MCF 10A (cell line): Measurements from ENCODE around the gene BCL2L13. TPM values are rescaled to one million over a fixed set of nuclear protein-coding genes. Genes with fewer than 3 reads are reported as not detected.
"Not testable (repeated sequence)": the region's sequence is repeated elsewhere in the genome, so short reads cannot be mapped to it uniquely, and the experiment has no call there.

Source experiments
- BruUV-seq: library from RNA; stranded (reverse); fragments of 400-500 nt; replicated peaks from 2 replicates; lab custom pipeline; 2021; lab: Mats Ljungman, UMichigan
- CTCF ChIA-PET: fragments of 300-600 bp; sonication (Branson Sonifier 250); formaldehyde crosslinking; extraction: SDS; loops from one replicate; lab custom pipeline; 2021; ENCODE audit warnings: antibody characterized with exemption, inconsistent platforms; lab: Yijun Ruan, JAX
- POLR2A ChIA-PET: fragments of 300-600, 350-650 bp; sonication (Branson Sonifier 250); formaldehyde crosslinking; extraction: SDS; loops from one replicate; lab custom pipeline; 2020; ENCODE audit warnings: antibody characterized with exemption, inconsistent platforms; lab: Yijun Ruan, JAX
- DNase-seq: peaks from one replicate; pipeline ENCODE4 v3.0.0-alpha.2; 2018; ENCODE audit not compliant: unreplicated experiment
- H3K27ac Mint-ChIP-seq: one replicate; pipeline ENCODE4 v1.8.0; 2022; ENCODE audit warnings: mild to moderate bottlenecking, low read depth, mixed read lengths; ENCODE audit not compliant: unreplicated experiment
- H3K27me3 Mint-ChIP-seq: one replicate; pipeline ENCODE4 v1.8.0; 2022; ENCODE audit warnings: mixed read lengths; ENCODE audit not compliant: insufficient read depth, unreplicated experiment
- H3K36me3 Mint-ChIP-seq: one replicate; pipeline ENCODE4 v1.8.0; 2022; ENCODE audit warnings: mild to moderate bottlenecking, moderate library complexity, mixed read lengths; ENCODE audit not compliant: insufficient read depth, unreplicated experiment
- H3K4me1 Mint-ChIP-seq: one replicate; pipeline ENCODE4 v1.8.0; 2022; ENCODE audit warnings: mixed read lengths; ENCODE audit not compliant: insufficient read depth, unreplicated experiment
- H3K4me3 Mint-ChIP-seq: one replicate; pipeline ENCODE4 v1.8.0; 2022; ENCODE audit warnings: mild to moderate bottlenecking, moderate library complexity, mixed read lengths; ENCODE audit not compliant: unreplicated experiment
- H3K9me3 Mint-ChIP-seq: one replicate; pipeline ENCODE4 v1.8.0; 2022; ENCODE audit warnings: mixed read lengths; ENCODE audit not compliant: unreplicated experiment
- intact Hi-C: fragments of 100-400 bp; cut with micrococcal nuclease; formaldehyde crosslinking; loops from 2 replicates; pipeline ENCODE4 v1.14.1; 2022
- total RNA-seq: library from RNA; stranded (reverse); gene quantifications from 2 replicates; pipeline ENCODE4 v1.2.3, GENCODE V29; 2022
- TF ChIP-seq, protein P1 (sequence below): fragments of 200-600 bp; IDR thresholded peaks from one replicate; pipeline ENCODE4 v1.8.0; 2022; ENCODE audit warnings: antibody characterized with exemption, mild to moderate bottlenecking; ENCODE audit not compliant: unreplicated experiment

The BCL2L13 gene
- total RNA-seq, 1 experiment from 2014 or later, result 75.1 TPM

- ChIA-PET CTCF (no interaction called here), POLR2A (interaction anchor here (0.7 kb wide), 1 partner anchor 39 kb away, joined by 3 read pairs; no protein-coding TSS in a partner anchor)
- Mint-ChIP-seq H3K36me3 (peaks cover 92% of the 10 kb centered on the region), H3K4me1 (peaks cover 8% of the 10 kb centered on the region), H3K27me3 (no peaks in the 10 kb centered on the region), H3K9me3 (no peaks in the 10 kb centered on the region), H3K4me3 (no peak overlapping the region), H3K27ac (no peak overlapping the region)
- DNase-seq, result peak; percentile 8
- no TSS peak for BruUV-seq
- intact Hi-C loops, result no loop called here
- TF ChIP-seq, protein P1, sequence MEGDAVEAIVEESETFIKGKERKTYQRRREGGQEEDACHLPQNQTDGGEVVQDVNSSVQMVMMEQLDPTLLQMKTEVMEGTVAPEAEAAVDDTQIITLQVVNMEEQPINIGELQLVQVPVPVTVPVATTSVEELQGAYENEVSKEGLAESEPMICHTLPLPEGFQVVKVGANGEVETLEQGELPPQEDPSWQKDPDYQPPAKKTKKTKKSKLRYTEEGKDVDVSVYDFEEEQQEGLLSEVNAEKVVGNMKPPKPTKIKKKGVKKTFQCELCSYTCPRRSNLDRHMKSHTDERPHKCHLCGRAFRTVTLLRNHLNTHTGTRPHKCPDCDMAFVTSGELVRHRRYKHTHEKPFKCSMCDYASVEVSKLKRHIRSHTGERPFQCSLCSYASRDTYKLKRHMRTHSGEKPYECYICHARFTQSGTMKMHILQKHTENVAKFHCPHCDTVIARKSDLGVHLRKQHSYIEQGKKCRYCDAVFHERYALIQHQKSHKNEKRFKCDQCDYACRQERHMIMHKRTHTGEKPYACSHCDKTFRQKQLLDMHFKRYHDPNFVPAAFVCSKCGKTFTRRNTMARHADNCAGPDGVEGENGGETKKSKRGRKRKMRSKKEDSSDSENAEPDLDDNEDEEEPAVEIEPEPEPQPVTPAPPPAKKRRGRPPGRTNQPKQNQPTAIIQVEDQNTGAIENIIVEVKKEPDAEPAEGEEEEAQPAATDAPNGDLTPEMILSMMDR, result no peak
These were observed 27.3 kb downstream of the BCL2L13 start for GRCh38 chr22:17665854-17666253.

DNA sequence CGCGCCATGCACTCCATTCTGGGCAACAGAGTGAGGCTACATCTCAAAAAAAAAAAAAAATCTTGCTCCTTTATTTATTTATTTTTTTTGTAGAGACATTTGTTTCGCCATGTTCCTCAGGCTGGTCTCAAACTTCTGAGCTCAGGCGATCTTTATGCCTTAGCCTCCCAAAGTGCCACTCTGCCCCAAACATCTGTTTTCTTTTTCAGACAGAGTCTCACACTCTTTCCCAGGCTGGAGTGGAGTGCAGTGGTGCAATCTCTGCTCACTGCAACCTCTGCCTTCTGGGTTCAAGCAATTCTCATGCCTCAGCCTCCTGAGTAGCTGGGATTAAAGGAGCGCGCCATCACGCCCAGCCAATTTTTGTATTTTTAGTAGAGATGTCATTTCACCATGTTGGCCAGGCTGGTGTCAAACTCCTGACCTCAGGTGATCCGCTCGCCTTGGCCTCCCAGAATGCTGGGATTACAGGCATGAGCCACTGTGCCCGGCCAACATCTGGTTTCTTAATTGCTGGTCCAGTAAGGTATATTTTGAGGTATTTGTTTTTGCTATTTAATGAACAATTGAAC is 33.0 kb downstream of the BCL2L13 start:
- Mint-ChIP-seq H3K4me1 (peaks cover 17% of the 10 kb centered on the region), H3K36me3 (peaks cover 45% of the 10 kb centered on the region)
- H3K9me3 Mint-ChIP-seq, BruUV-seq, H3K4me3 Mint-ChIP-seq, CTCF ChIA-PET, H3K27ac Mint-ChIP-seq, DNase-seq, intact Hi-C loops, H3K27me3 Mint-ChIP-seq: not testable (repeated sequence)
- POLR2A ChIA-PET, result interaction anchor here (0.6 to 0.9 kb wide), 3 partner anchors 20 to 72 kb away, joined by 3 to 5 read pairs (median 3); no protein-coding TSS in a partner anchor

DNA sequence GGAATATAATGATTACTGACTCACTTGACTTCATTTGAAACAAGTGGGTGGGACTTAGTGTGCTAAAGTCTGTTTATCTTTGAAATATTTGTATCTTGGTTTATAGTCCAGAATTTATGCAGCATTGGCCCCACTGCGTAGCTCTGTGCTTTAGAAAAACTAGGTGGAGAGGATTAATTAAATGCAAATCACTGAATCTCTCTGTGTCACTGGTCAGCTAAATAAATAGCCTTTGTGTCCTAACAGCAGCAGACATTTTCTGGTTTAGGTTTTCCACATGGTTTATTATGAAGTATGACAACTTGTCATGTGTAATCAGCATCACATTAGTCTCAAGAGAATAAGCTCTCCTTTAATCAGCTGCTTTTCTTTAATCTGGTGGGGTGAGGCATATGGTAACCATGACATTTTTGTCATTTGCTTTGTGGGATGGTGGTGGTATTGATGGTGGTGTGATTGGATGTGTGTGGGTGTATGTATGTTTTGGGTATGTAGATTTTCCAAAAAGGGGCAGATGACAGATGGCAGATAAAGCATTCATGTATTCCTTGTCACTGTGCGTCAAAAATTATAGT is 33.9 kb downstream of the BCL2L13 start:
- intact Hi-C loops, result no loop called here
- no peak overlapping the region for H3K27ac Mint-ChIP-seq
- no peak for DNase-seq
- H3K27me3 Mint-ChIP-seq, result no peaks in the 10 kb centered on the region
- ChIA-PET CTCF (interaction anchor here (0.6 kb wide), 2 partner anchors 38 to 63 kb away, joined by 3 to 5 read pairs; no protein-coding TSS in a partner anchor), POLR2A (interaction anchor here (0.8 to 1.6 kb wide), 3 partner anchors 19 to 34 kb away, joined by 3 to 5 read pairs (median 4); no protein-coding TSS in a partner anchor)
- peaks cover 37% of the 10 kb centered on the region for H3K36me3 Mint-ChIP-seq
- H3K4me3 Mint-ChIP-seq, result no peak overlapping the region
- TF ChIP-seq, protein P1, result no peak
- H3K4me1 Mint-ChIP-seq, result peaks cover 17% of the 10 kb centered on the region
- BruUV-seq, result no TSS peak
- no peaks in the 10 kb centered on the region for H3K9me3 Mint-ChIP-seq

- no peaks in the 10 kb centered on the region for H3K27me3 Mint-ChIP-seq
- no peaks in the 10 kb centered on the region for H3K9me3 Mint-ChIP-seq
- POLR2A ChIA-PET, result interaction anchor here (0.6 to 3.3 kb wide), 3 partner anchors 35 to 40 kb away, joined by 3 to 11 read pairs (median 4); no protein-coding TSS in a partner anchor
- CTCF ChIA-PET, result interaction anchor here (0.6 to 1.7 kb wide), 2 partner anchors 87 to 116 kb away, joined by 3 to 5 read pairs; no protein-coding TSS in a partner anchor
- H3K4me3 Mint-ChIP-seq, result no peak overlapping the region
- TF ChIP-seq, protein P1, result no peak
- H3K27ac Mint-ChIP-seq, result no peak overlapping the region
- BruUV-seq, result no TSS peak
- peaks cover 20% of the 10 kb centered on the region for H3K36me3 Mint-ChIP-seq
- no peak for DNase-seq
- H3K4me1 Mint-ChIP-seq, result peaks cover 17% of the 10 kb centered on the region
- intact Hi-C loops, result no loop called here
These were observed 35.6 kb downstream of the BCL2L13 start for GRCh38 chr22:17674152-17674551.
